B cell (primary cell): Measurements from ENCODE around the gene TMTC4.

ENCODE experiments used
- CTCF ChIP-seq: fragments of 200-600 bp; IDR thresholded peaks from one replicate; pipeline ENCODE4 v1.8.0; 2022; ENCODE audit warnings: antibody characterized with exemption, mild to moderate bottlenecking
- EZH2 ChIP-seq: IDR thresholded peaks from 2 replicates; pipeline ENCODE4 v1.6.1; 2012; ENCODE audit warnings: borderline replicate concordance, low read depth, mild to moderate bottlenecking, moderate library complexity, low read length; ENCODE audit not compliant: insufficient read depth, poor library complexity, severe bottlenecking

GRCh38 chr13:100644371-100644770, 30.2 kb downstream of the TMTC4 start:
- TF ChIP-seq CTCF (no peak), EZH2 (no peak)
